HG02943 (cell line): ENCODE results near the gene CAMK4.
"Not testable (repeated sequence)": the region's sequence is repeated elsewhere in the genome, so short reads cannot be mapped to it uniquely, and the experiment has no call there.

Source experiments
- ATAC-seq: cut with Tn5 transposase; IDR thresholded peaks from one replicate; pipeline ENCODE4 v1.9.1; 2021; ENCODE audit warnings: mild to moderate bottlenecking, low read depth, moderate library complexity; ENCODE audit not compliant: unreplicated experiment

Gene CAMK4

GRCh38 chr5:111302043-111302442, 77.9 kb downstream of the CAMK4 start:
- not testable (repeated sequence) for ATAC-seq

- no peak for ATAC-seq
These were observed 84.8 kb downstream of the CAMK4 start for GRCh38 chr5:111308951-111309350.

- ATAC-seq, result no peak
These were observed 85.2 kb downstream of the CAMK4 start for GRCh38 chr5:111309384-111309783.

GRCh38 chr5:111310711-111311620, 86.8 kb downstream of the CAMK4 start:
- no peak for ATAC-seq

GRCh38 chr5:111311666-111312065, 87.5 kb downstream of the CAMK4 start:
- ATAC-seq, result no peak

GRCh38 chr5:111313017-111313724, 89.0 kb downstream of the CAMK4 start:
- ATAC-seq, result no peak

- no peak for ATAC-seq
These were observed 96.8 kb downstream of the CAMK4 start for GRCh38 chr5:111320953-111321352.

- no peak for ATAC-seq
These were observed 97.2 kb downstream of the CAMK4 start for GRCh38 chr5:111321376-111321775.

GRCh38 chr5:111326551-111326950, 102.4 kb downstream of the CAMK4 start:
- no peak for ATAC-seq

GRCh38 chr5:111337133-111337532, 112.9 kb downstream of the CAMK4 start:
- no peak for ATAC-seq

- ATAC-seq, result no peak
These were observed 113.5 kb downstream of the CAMK4 start for GRCh38 chr5:111337688-111338087.

GRCh38 chr5:111345731-111346130, 121.5 kb downstream of the CAMK4 start:
- no peak for ATAC-seq

- no peak for ATAC-seq
These were observed 122.8 kb downstream of the CAMK4 start for GRCh38 chr5:111347021-111347420.

- ATAC-seq, result no peak
These were observed 124.6 kb downstream of the CAMK4 start for GRCh38 chr5:111348661-111349329.

GRCh38 chr5:111349429-111349828, 125.2 kb downstream of the CAMK4 start:
- no peak for ATAC-seq

- no peak for ATAC-seq
These were observed 128.9 kb downstream of the CAMK4 start for GRCh38 chr5:111353035-111353434.

- ATAC-seq, result not testable (repeated sequence)
These were observed 134.5 kb downstream of the CAMK4 start for GRCh38 chr5:111358726-111359125.

- ATAC-seq, result no peak
These were observed 136.0 kb downstream of the CAMK4 start for GRCh38 chr5:111360173-111360572.

- ATAC-seq, result no peak
These were observed 140.8 kb downstream of the CAMK4 start for GRCh38 chr5:111364992-111365391.

- no peak for ATAC-seq
These were observed 142.2 kb downstream of the CAMK4 start for GRCh38 chr5:111366388-111366787.

GRCh38 chr5:111367115-111367514, 142.9 kb downstream of the CAMK4 start:
- ATAC-seq, result no peak
